ENCODE data around the gene KRT35.

KRT35 gene

GRCh38 chr17:41464173-41464572, 16.8 kb downstream of the KRT35 start:
- Histone ChIP-seq H3K4me1 (ENCODE audit: control insufficient read depth, insufficient read depth, low read length) (no peaks in the 10 kb centered on the region), H3K9me3 (ENCODE audit: control insufficient read depth, insufficient read depth, low read depth, low read length) (no peaks in the 10 kb centered on the region), H3K36me3 (ENCODE audit: control insufficient read depth in 2 of 2, insufficient read depth in 1 of 2, low read length in 2 of 2) (no peaks in the 10 kb centered on the region), H3K27ac (ENCODE audit: extremely low read depth, low read depth, low read length) (no peak overlapping the region), H3K4me3 (ENCODE audit: low read depth, low read length) (no peak overlapping the region)
- ChIA-PET CTCF (interaction anchor here (1.0 to 1.6 kb wide), 3 partner anchors 46 to 202 kb away, joined by 4 to 5 read pairs (median 4); no protein-coding TSS in a partner anchor), POLR2A (no interaction called here)
- TF ChIP-seq ZNF704 (tag by site-specific recombination; IDR thresholded peaks at IDR 0.05) (no peak), ZNF692 (tag by site-specific recombination; IDR thresholded peaks at IDR 0.05) (no peak), ZNF660 (tag by site-specific recombination; IDR thresholded peaks at IDR 0.05) (no peak), HIC1 (tag by site-specific recombination; IDR thresholded peaks at IDR 0.05) (no peak), ZNF132 (tag by site-specific recombination; IDR thresholded peaks at IDR 0.05; ENCODE audit: borderline replicate concordance) (no peak), ZNF510 (tag by site-specific recombination; IDR thresholded peaks at IDR 0.05; ENCODE audit: insufficient replicate concordance) (no peak), ZNF654 (tag by site-specific recombination; IDR thresholded peaks at IDR 0.05; ENCODE audit: low read depth) (no peak), ZNF777 (tag by site-specific recombination; IDR thresholded peaks at IDR 0.05; ENCODE audit: borderline replicate concordance) (no peak), ZBTB21 (tag by site-specific recombination; IDR thresholded peaks at IDR 0.05) (no peak), ZNF423 (tag by site-specific recombination; IDR thresholded peaks at IDR 0.05) (no peak), ZNF18 (tag by site-specific recombination; IDR thresholded peaks at IDR 0.05) (no peak), ZNF16 (tag by site-specific recombination; IDR thresholded peaks at IDR 0.05; ENCODE audit: low read depth) (no peak), REST (tag by site-specific recombination; IDR thresholded peaks at IDR 0.05) (0 out of 2 replicates have a peak, but pooled peaks have one; percentile 20), SCRT2 (tag by site-specific recombination; IDR thresholded peaks at IDR 0.05) (peak; percentile 75)

- no peak overlapping the region for H3K27ac ChIP-seq (ENCODE audit: extremely low read depth, low read depth, low read length)
- ChIA-PET CTCF (interaction anchor here (1.0 to 1.6 kb wide), 3 partner anchors 46 to 202 kb away, joined by 4 to 5 read pairs (median 4); no protein-coding TSS in a partner anchor), POLR2A (interaction anchor here (0.6 to 0.7 kb wide), 2 partner anchors 30 to 125 kb away, joined by 4 to 5 read pairs; no protein-coding TSS in a partner anchor)
- H3K9me3 ChIP-seq (ENCODE audit: control insufficient read depth, insufficient read depth, low read depth, low read length), result no peaks in the 10 kb centered on the region
- TF ChIP-seq ZNF23 (tag by site-specific recombination; IDR thresholded peaks at IDR 0.05; ENCODE audit: borderline replicate concordance), result no peak
- no peak for TF ChIP-seq OSR2 (tag by site-specific recombination; IDR thresholded peaks at IDR 0.05)
- no peak for TF ChIP-seq ZNF184 (tag by site-specific recombination; IDR thresholded peaks at IDR 0.05)
- no peak for TF ChIP-seq ZNF292 (tag by site-specific recombination; IDR thresholded peaks at IDR 0.05; ENCODE audit: borderline replicate concordance, low read depth)
- TF ChIP-seq ZNF426 (tag by site-specific recombination; IDR thresholded peaks at IDR 0.05), result no peak
- no peaks in the 10 kb centered on the region for H3K4me1 ChIP-seq (ENCODE audit: control insufficient read depth, insufficient read depth, low read length)
- no peak overlapping the region for H3K4me3 ChIP-seq (ENCODE audit: low read depth, low read length)
- no peaks in the 10 kb centered on the region for H3K36me3 ChIP-seq (ENCODE audit: control insufficient read depth in 2 of 2, insufficient read depth in 1 of 2, low read length in 2 of 2)
Observed at GRCh38 chr17:41463746-41464145, 17.2 kb downstream of the KRT35 start.
